ENCODE data around the gene PIK3R6.

Gene PIK3R6

GRCh38 chr17:8909586-8910270 is 42.3 kb upstream of the PIK3R6 start:
- DNase-seq (ENCODE audit: low read depth, low spot score) = no peak
- Histone ChIP-seq H3K4me3 (no peak overlapping the region), H3K9ac (ENCODE audit: insufficient read length) (no peak overlapping the region), H3K36me3 (ENCODE audit: insufficient read depth, low read length) (no peaks in the 10 kb centered on the region), H3K9me3 (ENCODE audit: low read depth, low read length) (no peaks in the 10 kb centered on the region), H3K27ac (no peak overlapping the region)
- TF ChIP-seq POLR2AphosphoS5 (IDR thresholded peaks at IDR 0.05; ENCODE audit: borderline replicate concordance, low read depth, low read length) (no peak), EZH2 (IDR thresholded peaks at IDR 0.05) (no peak), FOXP2 (optimal IDR thresholded peaks at IDR 0.05; ENCODE audit: control extremely low read depth, extremely low read length, insufficient read depth) (no peak)

DNA sequence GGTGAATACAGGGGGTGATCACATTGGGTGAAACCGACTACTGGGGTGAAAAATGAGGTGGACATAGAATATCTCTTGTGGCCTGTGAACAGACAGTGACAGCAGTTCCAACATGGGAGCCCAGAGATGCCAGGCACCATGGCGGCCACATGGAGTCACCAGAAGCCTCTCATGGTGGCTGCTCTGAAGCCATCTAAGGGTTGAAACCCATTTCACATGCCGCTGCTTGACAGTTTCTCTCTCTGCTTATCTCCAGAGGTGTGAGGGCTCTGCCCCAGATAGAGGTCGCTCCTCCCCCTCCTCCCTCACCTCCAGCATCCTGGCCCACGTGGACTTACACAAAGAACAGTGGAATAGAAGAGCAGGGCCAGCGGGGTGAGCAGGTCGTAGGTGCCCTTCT is 37.9 kb upstream of the PIK3R6 start:
- no peak overlapping the region for H3K9ac ChIP-seq (ENCODE audit: insufficient read length)
- H3K4me3 ChIP-seq = no peak overlapping the region
- no peak overlapping the region for H3K27ac ChIP-seq
- no peaks in the 10 kb centered on the region for H3K9me3 ChIP-seq (ENCODE audit: low read depth, low read length)
- H3K36me3 ChIP-seq (ENCODE audit: insufficient read depth, low read length) = no peaks in the 10 kb centered on the region
- DNase-seq (ENCODE audit: low read depth, low spot score) = no peak
- TF ChIP-seq POLR2AphosphoS5 (IDR thresholded peaks at IDR 0.05; ENCODE audit: borderline replicate concordance, low read depth, low read length) = no peak
- TF ChIP-seq EZH2 (IDR thresholded peaks at IDR 0.05) = no peak
- TF ChIP-seq FOXP2 (optimal IDR thresholded peaks at IDR 0.05; ENCODE audit: control extremely low read depth, extremely low read length, insufficient read depth) = no peak

GRCh38 chr17:8904686-8905085 is 37.2 kb upstream of the PIK3R6 start:
- Histone ChIP-seq H3K27ac (no peak overlapping the region), H3K9ac (ENCODE audit: insufficient read length) (no peak overlapping the region), H3K36me3 (ENCODE audit: insufficient read depth, low read length) (no peaks in the 10 kb centered on the region), H3K4me3 (no peak overlapping the region), H3K9me3 (ENCODE audit: low read depth, low read length) (no peaks in the 10 kb centered on the region)
- TF ChIP-seq FOXP2 (optimal IDR thresholded peaks at IDR 0.05; ENCODE audit: control extremely low read depth, extremely low read length, insufficient read depth) = no peak
- no peak for TF ChIP-seq POLR2AphosphoS5 (IDR thresholded peaks at IDR 0.05; ENCODE audit: borderline replicate concordance, low read depth, low read length)
- no peak for DNase-seq (ENCODE audit: low read depth, low spot score)

- H3K9me3 ChIP-seq (ENCODE audit: low read depth, low read length) = no peaks in the 10 kb centered on the region
- no peak overlapping the region for H3K4me3 ChIP-seq
- H3K27ac ChIP-seq = no peak overlapping the region
- H3K9ac ChIP-seq (ENCODE audit: insufficient read length) = no peak overlapping the region
- TF ChIP-seq FOXP2 (optimal IDR thresholded peaks at IDR 0.05; ENCODE audit: control extremely low read depth, extremely low read length, insufficient read depth) (no peak), POLR2AphosphoS5 (IDR thresholded peaks at IDR 0.05; ENCODE audit: borderline replicate concordance, low read depth, low read length) (no peak)
- H3K36me3 ChIP-seq (ENCODE audit: insufficient read depth, low read length) = no peaks in the 10 kb centered on the region
- no peak for DNase-seq (ENCODE audit: low read depth, low spot score)
These were observed 36.7 kb upstream of the PIK3R6 start for GRCh38 chr17:8904201-8904600.

- H3K36me3 ChIP-seq (ENCODE audit: insufficient read depth, low read length) = no peaks in the 10 kb centered on the region
- no peak overlapping the region for H3K4me3 ChIP-seq
- TF ChIP-seq FOXP2 (optimal IDR thresholded peaks at IDR 0.05; ENCODE audit: control extremely low read depth, extremely low read length, insufficient read depth) (no peak), EZH2 (IDR thresholded peaks at IDR 0.05) (no peak), POLR2AphosphoS5 (IDR thresholded peaks at IDR 0.05; ENCODE audit: borderline replicate concordance, low read depth, low read length) (no peak)
- H3K9ac ChIP-seq (ENCODE audit: insufficient read length) = no peak overlapping the region
- no peak overlapping the region for H3K27ac ChIP-seq
- DNase-seq (ENCODE audit: low read depth, low spot score) = no peak
- no peaks in the 10 kb centered on the region for H3K9me3 ChIP-seq (ENCODE audit: low read depth, low read length)
These were observed 33.4 kb upstream of the PIK3R6 start for GRCh38 chr17:8900626-8901585.

DNA sequence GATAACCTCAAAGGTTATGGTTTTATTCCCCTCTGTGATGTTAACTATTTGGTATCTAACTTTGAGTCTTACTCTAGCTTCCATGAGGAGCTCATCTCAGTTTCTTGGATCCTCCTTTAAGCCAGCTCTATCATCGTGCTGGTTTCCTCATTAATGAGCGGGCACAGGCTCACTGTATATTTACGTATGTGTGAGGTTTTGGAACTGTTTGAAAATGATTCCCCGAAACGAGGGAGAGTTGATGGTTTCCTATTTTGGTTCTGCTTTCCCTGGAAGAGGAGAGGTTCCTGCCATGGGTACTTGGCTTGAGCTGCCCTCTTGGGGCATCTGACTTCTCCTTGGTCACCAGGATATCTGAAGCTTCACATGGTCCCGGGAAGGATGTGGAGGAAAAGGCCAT is 32.7 kb upstream of the PIK3R6 start:
- Histone ChIP-seq H3K27ac (no peak overlapping the region), H3K9ac (ENCODE audit: insufficient read length) (no peak overlapping the region), H3K4me3 (no peak overlapping the region), H3K36me3 (ENCODE audit: insufficient read depth, low read length) (no peaks in the 10 kb centered on the region), H3K9me3 (ENCODE audit: low read depth, low read length) (no peaks in the 10 kb centered on the region)
- no peak for DNase-seq (ENCODE audit: low read depth, low spot score)
- TF ChIP-seq FOXP2 (optimal IDR thresholded peaks at IDR 0.05; ENCODE audit: control extremely low read depth, extremely low read length, insufficient read depth) (no peak), EZH2 (IDR thresholded peaks at IDR 0.05) (no peak), POLR2AphosphoS5 (IDR thresholded peaks at IDR 0.05; ENCODE audit: borderline replicate concordance, low read depth, low read length) (no peak)

- TF ChIP-seq EZH2 (IDR thresholded peaks at IDR 0.05) (no peak), FOXP2 (optimal IDR thresholded peaks at IDR 0.05; ENCODE audit: control extremely low read depth, extremely low read length, insufficient read depth) (no peak), POLR2AphosphoS5 (IDR thresholded peaks at IDR 0.05; ENCODE audit: borderline replicate concordance, low read depth, low read length) (no peak)
- no peaks in the 10 kb centered on the region for H3K9me3 ChIP-seq (ENCODE audit: low read depth, low read length)
- no peaks in the 10 kb centered on the region for H3K36me3 ChIP-seq (ENCODE audit: insufficient read depth, low read length)
- H3K27ac ChIP-seq = no peak overlapping the region
- no peak overlapping the region for H3K9ac ChIP-seq (ENCODE audit: insufficient read length)
- no peak overlapping the region for H3K4me3 ChIP-seq
- DNase-seq (ENCODE audit: low read depth, low spot score) = no peak
These were observed 31.2 kb upstream of the PIK3R6 start for GRCh38 chr17:8898636-8899035.

- no peaks in the 10 kb centered on the region for H3K36me3 ChIP-seq (ENCODE audit: insufficient read depth, low read length)
- H3K4me3 ChIP-seq = no peak overlapping the region
- no peak overlapping the region for H3K27ac ChIP-seq
- no peak for DNase-seq (ENCODE audit: low read depth, low spot score)
- H3K9ac ChIP-seq (ENCODE audit: insufficient read length) = no peak overlapping the region
- no peaks in the 10 kb centered on the region for H3K9me3 ChIP-seq (ENCODE audit: low read depth, low read length)
- TF ChIP-seq POLR2AphosphoS5 (IDR thresholded peaks at IDR 0.05; ENCODE audit: borderline replicate concordance, low read depth, low read length) (no peak), FOXP2 (optimal IDR thresholded peaks at IDR 0.05; ENCODE audit: control extremely low read depth, extremely low read length, insufficient read depth) (no peak), EZH2 (IDR thresholded peaks at IDR 0.05) (no peak)
These were observed 30.7 kb upstream of the PIK3R6 start for GRCh38 chr17:8898126-8898525.
